ENCODE measurements around the gene ISL1.

ISL1 gene

GRCh38 chr5:51383131-51384121 lies at the start of gene ISL1:
ISL1 (plus strand) TSS chr5:51383448; CDS start chr5:51383672, 224 bp downstream.
- Mint-ChIP-seq H3K9me3 (ENCODE audit: low read depth) (no peaks in the 10 kb centered on the region), H3K4me1 (ENCODE audit: low read depth) (peaks cover 11% of the 10 kb centered on the region), H3K36me3 (no peaks in the 10 kb centered on the region), H3K27me3 (peaks cover 70% of the 10 kb centered on the region), H3K4me3 (no peak within 1 kb of the TSS), H3K27ac (no peak within 1 kb of the TSS)

GRCh38 chr5:51336878-51337277 lies 46.4 kb upstream of the ISL1 start:
- Mint-ChIP-seq H3K4me3 (no peak overlapping the region), H3K27ac (no peak overlapping the region), H3K9me3 (ENCODE audit: low read depth) (peaks cover 2% of the 10 kb centered on the region), H3K4me1 (ENCODE audit: low read depth) (no peaks in the 10 kb centered on the region), H3K27me3 (no peaks in the 10 kb centered on the region), H3K36me3 (peaks cover 3% of the 10 kb centered on the region)

GRCh38 chr5:51345106-51345505 lies 38.1 kb upstream of the ISL1 start:
- Mint-ChIP-seq H3K36me3 (no peaks in the 10 kb centered on the region), H3K27ac (no peak overlapping the region), H3K27me3 (no peaks in the 10 kb centered on the region), H3K9me3 (ENCODE audit: low read depth) (peaks cover 20% of the 10 kb centered on the region), H3K4me1 (ENCODE audit: low read depth) (no peaks in the 10 kb centered on the region), H3K4me3 (no peak overlapping the region)

GRCh38 chr5:51347157-51347556 lies 36.1 kb upstream of the ISL1 start:
- H3K36me3 Mint-ChIP-seq: no peaks in the 10 kb centered on the region
- no peak overlapping the region for H3K27ac Mint-ChIP-seq

GRCh38 chr5:51347704-51348103 lies 35.5 kb upstream of the ISL1 start:
- H3K27ac Mint-ChIP-seq: no peak overlapping the region
- H3K9me3 Mint-ChIP-seq (ENCODE audit: low read depth): peaks cover 16% of the 10 kb centered on the region
- no peak overlapping the region for H3K4me3 Mint-ChIP-seq
- H3K27me3 Mint-ChIP-seq: no peaks in the 10 kb centered on the region
- H3K36me3 Mint-ChIP-seq: no peaks in the 10 kb centered on the region
- H3K4me1 Mint-ChIP-seq (ENCODE audit: low read depth): no peaks in the 10 kb centered on the region

More at GRCh38 chr5:51347157-51347556, 36.1 kb upstream of the ISL1 start:
- no peaks in the 10 kb centered on the region for H3K27me3 Mint-ChIP-seq
- no peaks in the 10 kb centered on the region for H3K4me1 Mint-ChIP-seq (ENCODE audit: low read depth)
- H3K4me3 Mint-ChIP-seq: no peak overlapping the region
- peaks cover 16% of the 10 kb centered on the region for H3K9me3 Mint-ChIP-seq (ENCODE audit: low read depth)

GRCh38 chr5:51371052-51371451 lies 12.2 kb upstream of the ISL1 start:
- Mint-ChIP-seq H3K9me3 (ENCODE audit: low read depth) (peaks cover 9% of the 10 kb centered on the region), H3K27me3 (peaks cover 8% of the 10 kb centered on the region), H3K4me1 (ENCODE audit: low read depth) (no peaks in the 10 kb centered on the region), H3K27ac (no peak overlapping the region), H3K4me3 (no peak overlapping the region), H3K36me3 (no peaks in the 10 kb centered on the region)

GRCh38 chr5:51373880-51374523 lies 9.2 kb upstream of the ISL1 start:
- H3K9me3 Mint-ChIP-seq (ENCODE audit: low read depth): peaks cover 9% of the 10 kb centered on the region
- H3K4me3 Mint-ChIP-seq: no peak overlapping the region
- H3K36me3 Mint-ChIP-seq: no peaks in the 10 kb centered on the region
- peaks cover 33% of the 10 kb centered on the region for H3K27me3 Mint-ChIP-seq
- no peak overlapping the region for H3K27ac Mint-ChIP-seq
- H3K4me1 Mint-ChIP-seq (ENCODE audit: low read depth): peaks cover 11% of the 10 kb centered on the region

GRCh38 chr5:51375084-51375483 lies 8.2 kb upstream of the ISL1 start:
- Mint-ChIP-seq H3K9me3 (ENCODE audit: low read depth) (peaks cover 9% of the 10 kb centered on the region), H3K27ac (no peak overlapping the region)

GRCh38 chr5:51376509-51376908 lies 6.7 kb upstream of the ISL1 start:
- Mint-ChIP-seq H3K4me3 (no peak overlapping the region), H3K27ac (no peak overlapping the region), H3K27me3 (peaks cover 53% of the 10 kb centered on the region), H3K9me3 (ENCODE audit: low read depth) (no peaks in the 10 kb centered on the region), H3K36me3 (no peaks in the 10 kb centered on the region), H3K4me1 (ENCODE audit: low read depth) (peaks cover 13% of the 10 kb centered on the region)

More at GRCh38 chr5:51375084-51375483, 8.2 kb upstream of the ISL1 start:
- Mint-ChIP-seq H3K4me1 (ENCODE audit: low read depth) (peaks cover 12% of the 10 kb centered on the region), H3K4me3 (no peak overlapping the region), H3K36me3 (no peaks in the 10 kb centered on the region), H3K27me3 (peaks cover 43% of the 10 kb centered on the region)

- Mint-ChIP-seq H3K4me1 (ENCODE audit: low read depth) (peaks cover 15% of the 10 kb centered on the region), H3K4me3 (no peak overlapping the region), H3K27me3 (peaks cover 61% of the 10 kb centered on the region), H3K9me3 (ENCODE audit: low read depth) (no peaks in the 10 kb centered on the region), H3K27ac (no peak overlapping the region), H3K36me3 (no peaks in the 10 kb centered on the region)
Measured at GRCh38 chr5:51377151-51378060, 5.8 kb upstream of the ISL1 start.

- H3K4me3 Mint-ChIP-seq: no peak overlapping the region
- H3K27me3 Mint-ChIP-seq: peaks cover 61% of the 10 kb centered on the region
- H3K36me3 Mint-ChIP-seq: no peaks in the 10 kb centered on the region
Measured at GRCh38 chr5:51378061-51378409, 5.2 kb upstream of the ISL1 start.

GRCh38 chr5:51378448-51379330 lies 4.6 kb upstream of the ISL1 start:
- no peak overlapping the region for H3K4me3 Mint-ChIP-seq
- H3K27ac Mint-ChIP-seq: no peak overlapping the region
- no peaks in the 10 kb centered on the region for H3K36me3 Mint-ChIP-seq
- H3K9me3 Mint-ChIP-seq (ENCODE audit: low read depth): no peaks in the 10 kb centered on the region
- peaks cover 68% of the 10 kb centered on the region for H3K27me3 Mint-ChIP-seq
- peaks cover 16% of the 10 kb centered on the region for H3K4me1 Mint-ChIP-seq (ENCODE audit: low read depth)

More at GRCh38 chr5:51378061-51378409, 5.2 kb upstream of the ISL1 start:
- no peak overlapping the region for H3K27ac Mint-ChIP-seq
- no peaks in the 10 kb centered on the region for H3K9me3 Mint-ChIP-seq (ENCODE audit: low read depth)
- peaks cover 15% of the 10 kb centered on the region for H3K4me1 Mint-ChIP-seq (ENCODE audit: low read depth)

- H3K27me3 Mint-ChIP-seq: peaks cover 72% of the 10 kb centered on the region
- no peak overlapping the region for H3K4me3 Mint-ChIP-seq
- H3K27ac Mint-ChIP-seq: no peak overlapping the region
- H3K9me3 Mint-ChIP-seq (ENCODE audit: low read depth): no peaks in the 10 kb centered on the region
- H3K4me1 Mint-ChIP-seq (ENCODE audit: low read depth): peaks cover 16% of the 10 kb centered on the region
- no peaks in the 10 kb centered on the region for H3K36me3 Mint-ChIP-seq
Measured at GRCh38 chr5:51379331-51379700, 3.9 kb upstream of the ISL1 start.
